ENCODE results near the gene PLS1. TPM values are rescaled to one million over a fixed set of nuclear protein-coding genes. Genes with fewer than 3 reads are reported as not detected.
"Not testable (repeated sequence)": the region's sequence is repeated elsewhere in the genome, so short reads cannot be mapped to it uniquely, and the experiment has no call there.

PLS1 gene
- polyA plus RNA-seq, 3 donors from 2014 or later = 1.9 to 6.2 (median 5.4) TPM

- not testable (repeated sequence) for H3K27ac Mint-ChIP-seq; DNase-seq; H3K9me3 Mint-ChIP-seq; H3K4me1 Mint-ChIP-seq; H3K27me3 Mint-ChIP-seq (ENCODE audit: low read depth in 3 of 3); H3K4me3 Mint-ChIP-seq; H3K36me3 Mint-ChIP-seq
These were observed 154.3 kb downstream of the PLS1 start for GRCh38 chr3:142750531-142750930.

DNA sequence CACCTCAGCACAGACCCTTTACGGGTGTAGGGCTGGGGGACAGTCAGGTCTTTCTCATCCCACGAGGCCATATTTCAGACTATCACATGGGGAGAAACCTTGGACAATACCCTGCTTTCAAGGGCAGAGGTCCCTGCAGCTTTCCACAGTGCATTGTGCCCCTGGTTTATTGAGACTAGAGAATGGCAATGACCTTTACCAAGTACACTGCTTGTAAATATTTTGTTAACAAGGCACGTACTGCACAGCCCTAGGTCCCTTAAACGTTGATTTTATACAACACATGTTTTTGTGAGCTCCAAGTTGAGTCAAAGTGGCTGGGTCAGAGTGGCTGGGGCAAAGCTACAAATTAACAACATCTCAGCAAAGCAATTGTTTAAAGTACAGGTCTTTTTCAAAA lies 156.4 kb downstream of the PLS1 start:
- not testable (repeated sequence) for H3K9me3 Mint-ChIP-seq; H3K4me1 Mint-ChIP-seq; H3K4me3 Mint-ChIP-seq; DNase-seq; H3K27ac Mint-ChIP-seq; H3K27me3 Mint-ChIP-seq (ENCODE audit: low read depth in 3 of 3); H3K36me3 Mint-ChIP-seq

DNA sequence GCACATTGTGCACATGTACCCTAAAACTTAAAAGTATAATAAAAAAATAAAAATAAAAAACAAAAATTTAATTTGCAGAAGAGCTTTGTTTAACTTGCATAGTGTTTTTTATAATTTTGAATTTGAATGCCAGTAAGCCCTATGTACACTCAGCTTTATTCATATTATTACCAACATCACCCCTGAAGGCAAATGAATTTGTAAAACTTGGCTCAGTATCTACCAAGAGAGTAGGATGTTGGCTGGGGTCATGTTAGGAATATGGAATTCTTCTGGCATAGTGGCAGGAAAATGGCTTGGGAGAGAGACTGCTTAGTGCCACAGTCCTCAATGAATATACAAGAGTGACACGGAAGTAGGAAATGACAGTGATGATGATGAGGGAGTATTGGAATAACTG lies 158.3 kb downstream of the PLS1 start:
- H3K4me3 Mint-ChIP-seq = no peak overlapping the region
- no peak overlapping the region for H3K27ac Mint-ChIP-seq
- H3K9me3 Mint-ChIP-seq = peaks cover 0 to 6% (median 0%) of the 10 kb centered on the region in 6 donors
- H3K4me1 Mint-ChIP-seq = no peaks in the 10 kb centered on the region
- DNase-seq = no peak
- H3K36me3 Mint-ChIP-seq = no peaks in the 10 kb centered on the region
- H3K27me3 Mint-ChIP-seq (ENCODE audit: low read depth in 3 of 3) = peaks cover 0 to 8% (median 0%) of the 10 kb centered on the region in 3 donors

Other genes with a start within 250 kb of the PLS1 start
- 10 to 100 TPM; 59.5 to 96.1 (median 60.8) TPM for gene XRN1, start 148.4 kb upstream of the PLS1 start, polyA plus RNA-seq
- gene ATR, start 17.7 kb upstream of the PLS1 start, polyA plus RNA-seq = 10 to 100 TPM in 2 of 3 donors, 1 to 10 TPM in 1; 9.8 to 14.4 (median 10.1) TPM
- gene TRPC1, start 127.6 kb downstream of the PLS1 start, polyA plus RNA-seq = not detected

All from immature natural killer cell (primary cell).